ENCODE results near the gene TFEB.
"Not testable (repeated sequence)": the region's sequence is repeated elsewhere in the genome, so short reads cannot be mapped to it uniquely, and the experiment has no call there.

Gene TFEB

DNA sequence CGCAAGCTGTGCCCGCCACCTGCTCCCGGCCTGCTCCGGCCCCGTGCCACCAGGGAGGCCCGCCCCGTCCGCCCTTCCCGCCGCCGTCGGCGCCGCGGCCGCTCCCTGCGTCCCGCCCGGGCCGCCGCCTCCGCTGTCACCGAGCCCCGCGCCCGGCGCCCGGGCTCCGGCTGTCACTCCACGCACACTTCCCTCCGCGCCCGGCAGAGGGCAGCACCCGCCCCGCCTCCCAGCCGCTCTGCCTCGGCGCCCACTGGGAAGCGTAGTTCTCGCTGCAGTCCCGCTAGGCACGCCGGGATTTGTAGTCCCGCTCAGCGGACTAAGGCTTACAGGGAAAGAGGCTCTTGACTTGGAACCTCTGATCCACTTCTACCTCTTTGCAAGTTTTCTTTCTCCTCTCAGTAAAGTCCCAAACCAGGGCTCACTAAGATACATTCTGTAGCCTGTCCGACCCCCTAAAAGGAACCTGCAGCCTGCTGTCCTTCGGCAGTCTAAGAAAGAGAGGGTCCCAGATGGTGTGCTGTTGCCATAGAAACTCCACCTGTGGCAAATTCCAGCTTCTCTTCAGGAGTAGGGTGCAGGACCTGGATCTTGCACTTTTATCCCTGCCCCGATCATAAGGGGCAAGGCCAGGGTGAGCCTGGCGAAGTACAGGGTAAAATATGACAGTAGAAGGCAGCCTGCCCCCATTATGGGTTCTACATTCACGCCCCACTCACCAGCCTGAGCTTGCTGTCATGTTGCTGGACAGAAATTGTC lies at the start of gene TFEB:
TSS of gene TFEB (minus strand) at position 182 of the 759 bp plus-strand sequence. CDS start 44,395 bp downstream, outside the sequence.
- DNase-seq: peak; percentile 70

DNA sequence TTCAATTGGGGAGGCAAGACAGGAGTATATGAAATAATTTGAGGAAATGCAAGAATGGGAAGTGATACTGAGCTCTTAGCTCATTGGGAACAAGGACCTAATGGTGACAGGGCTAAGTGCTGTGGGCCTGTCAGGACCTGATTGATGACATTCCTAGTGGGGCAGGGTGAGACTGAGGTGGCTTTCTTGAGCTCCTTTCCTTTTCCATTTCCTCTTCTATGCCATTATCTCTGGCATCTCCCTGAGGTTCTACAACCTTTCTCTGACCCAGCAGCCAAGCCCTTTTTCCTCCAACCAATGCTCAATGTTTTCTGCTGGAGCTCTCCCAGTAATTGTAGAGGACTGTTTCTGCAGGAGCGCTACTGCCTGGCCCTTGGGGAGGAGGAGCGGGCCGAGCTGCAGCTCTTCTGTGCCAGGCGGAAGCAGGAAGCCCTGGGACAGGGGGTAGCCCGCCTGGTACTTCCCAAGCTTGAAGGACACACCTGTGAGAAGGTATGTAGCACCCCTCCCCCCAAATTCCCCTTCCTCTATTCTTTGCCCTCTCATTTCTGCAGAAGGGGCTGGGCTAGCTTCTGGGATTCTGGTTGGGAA lies 49.3 kb upstream of the TFEB start:
- no peak for DNase-seq

DNA sequence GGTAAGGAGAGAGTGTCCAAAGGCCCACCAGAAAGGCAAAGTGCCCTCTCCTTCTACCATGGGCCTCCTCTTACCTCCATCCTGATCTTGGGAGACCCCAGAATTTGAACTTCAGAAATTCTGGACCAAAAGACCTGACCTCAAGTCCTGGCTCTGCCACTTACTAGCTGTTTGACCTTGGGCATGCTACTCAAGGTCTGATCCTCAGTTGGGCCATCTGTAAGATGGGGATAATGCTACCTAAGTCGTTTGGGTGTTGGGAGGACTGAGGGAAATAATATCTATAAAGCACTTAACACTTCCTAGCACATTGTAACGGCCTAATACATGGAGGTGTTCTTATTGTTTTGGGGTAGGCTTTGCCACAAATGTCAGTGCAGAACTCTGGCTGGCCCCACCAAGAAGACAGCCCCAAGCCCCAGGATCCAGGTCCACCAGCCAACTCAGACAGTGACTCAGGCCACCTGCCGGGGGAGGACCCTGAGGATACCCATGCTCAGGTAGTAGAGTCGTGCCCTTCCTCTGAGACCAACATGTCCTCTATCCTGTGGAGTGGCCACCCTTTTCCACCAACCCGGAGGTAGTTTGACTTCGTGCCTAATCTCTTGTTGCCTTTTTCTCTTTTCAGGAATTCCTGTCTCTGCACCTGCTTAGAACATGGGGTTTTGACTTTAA lies 47.8 kb upstream of the TFEB start:
- no peak for DNase-seq

DNA sequence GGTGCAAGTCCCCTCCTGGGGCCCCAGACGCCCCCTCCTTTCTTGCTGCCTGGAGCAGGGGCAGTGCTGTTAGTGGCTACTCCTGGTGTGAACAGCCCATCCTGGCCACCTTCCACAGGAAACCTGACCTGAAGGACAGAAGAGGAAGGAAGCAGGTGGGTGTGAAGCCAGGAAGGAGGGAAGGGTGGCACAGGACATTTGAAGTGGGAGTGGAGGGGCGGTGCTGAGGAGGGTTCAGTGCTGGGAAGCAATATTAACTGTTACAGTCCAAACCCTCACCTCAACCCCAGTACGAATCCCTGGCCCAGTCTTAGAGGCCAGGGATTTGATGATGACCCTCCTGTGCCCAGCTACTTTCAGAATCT lies 45.9 kb upstream of the TFEB start:
- DNase-seq: no peak

DNA sequence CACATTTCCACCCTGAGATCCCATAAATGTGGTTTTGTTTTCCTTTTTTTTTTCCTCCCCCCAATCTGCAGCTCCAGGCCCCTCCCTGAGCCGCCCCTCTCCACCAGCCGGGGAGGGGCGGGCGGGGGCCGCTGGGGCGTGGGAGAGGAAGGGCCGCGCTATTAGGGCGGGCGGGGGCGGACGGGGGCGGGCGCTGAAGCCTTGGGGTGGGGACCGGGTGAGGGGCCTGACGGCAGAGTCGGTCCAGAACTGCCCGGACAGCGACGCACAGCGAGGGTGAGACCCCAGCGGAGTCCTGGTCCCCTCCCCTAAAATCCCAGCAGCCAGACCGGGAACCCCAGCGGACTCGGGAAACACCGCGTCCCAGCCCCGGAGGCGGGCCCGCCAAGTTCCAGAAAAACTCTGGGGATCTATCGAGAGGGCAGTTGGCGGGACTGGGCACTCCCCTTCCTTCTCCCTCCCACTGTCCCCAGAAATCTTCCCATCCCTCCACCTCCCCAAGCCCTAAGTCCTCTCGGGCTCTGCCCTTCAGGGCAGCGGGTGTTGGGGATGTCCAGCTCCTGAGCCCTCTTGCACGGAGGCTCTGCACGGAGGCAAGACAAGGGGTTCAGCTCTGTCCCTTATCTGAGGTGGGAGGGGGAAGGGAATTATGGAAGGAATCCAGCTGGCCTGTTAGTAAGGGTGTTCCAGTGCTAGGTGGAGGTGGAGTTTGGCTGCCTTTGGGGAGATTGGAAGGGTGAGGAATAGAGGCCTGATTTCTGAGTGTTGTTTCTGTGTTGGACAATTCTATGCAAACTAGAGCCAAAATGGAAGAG lies 45.4 kb upstream of the TFEB start, which contains the start of gene PRICKLE4:
TSS of gene PRICKLE4 (plus strand) at position 232 of the 815 bp plus-strand sequence. CDS start 2,692 bp downstream, outside the sequence.
- no peak for DNase-seq

DNA sequence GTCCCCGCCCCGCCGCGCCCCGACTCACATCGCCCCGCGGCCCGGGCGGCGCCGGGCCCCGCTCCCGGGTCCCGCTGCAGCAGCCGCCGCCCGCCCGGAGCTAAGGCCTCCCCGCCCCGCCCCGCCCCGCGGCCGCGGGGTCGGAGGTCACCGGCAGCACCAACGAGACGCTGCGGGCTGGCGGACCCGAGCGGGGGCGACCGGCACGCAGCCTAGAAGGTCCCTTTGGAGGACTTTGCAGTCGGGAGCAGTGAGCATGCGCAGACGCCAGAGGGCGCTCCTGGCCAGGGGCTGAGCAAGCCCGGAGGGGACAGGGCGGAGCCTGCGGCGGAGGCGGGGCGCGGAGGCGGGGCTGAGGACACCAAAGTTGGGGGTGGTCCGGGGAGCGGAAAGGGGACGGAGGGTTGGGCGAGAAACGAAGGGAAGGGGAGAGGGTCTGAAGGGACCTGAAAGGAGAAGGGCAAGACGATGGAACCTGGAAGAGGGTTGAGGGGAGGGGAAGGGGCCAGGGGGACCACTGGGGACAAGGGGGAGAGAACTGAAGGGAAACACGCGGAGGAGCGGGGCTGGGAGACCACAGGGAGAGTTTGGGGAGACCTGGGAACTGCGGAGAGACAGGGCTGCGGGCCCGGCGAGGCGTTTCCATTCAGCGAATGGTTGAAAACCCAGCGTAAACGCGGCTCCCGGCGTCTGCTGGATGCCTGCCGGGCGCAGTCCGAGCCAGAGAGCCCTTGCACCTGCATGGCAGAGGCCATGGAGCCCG lies 44.6 kb upstream of the TFEB start, which contains the start of gene FRS3:
TSS of gene FRS3 (minus strand) at position 113 of the 763 bp plus-strand sequence. CDS start 2,913 bp downstream, outside the sequence.
- peak; percentile 77 for DNase-seq

DNA sequence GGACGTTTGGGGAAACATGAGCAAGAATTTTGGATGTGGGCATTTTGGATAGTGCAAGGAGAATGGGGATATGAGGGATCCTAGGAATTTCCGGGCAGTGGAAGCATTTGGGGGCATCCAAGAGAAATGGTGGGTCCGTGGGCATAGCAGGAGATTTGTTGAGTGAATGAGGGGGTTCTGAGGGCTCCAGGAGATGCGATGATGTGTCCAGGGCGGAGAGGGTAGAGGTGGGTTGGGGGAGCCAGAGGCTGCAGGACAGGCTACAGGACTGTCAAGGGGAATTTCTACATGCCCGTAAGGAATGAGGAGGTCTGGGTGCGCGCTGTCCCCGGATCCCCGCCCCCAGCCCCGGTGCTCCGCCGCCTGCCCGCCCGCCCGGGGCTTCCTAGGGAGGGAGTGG lies 43.9 kb upstream of the TFEB start:
- DNase-seq: no peak

DNA sequence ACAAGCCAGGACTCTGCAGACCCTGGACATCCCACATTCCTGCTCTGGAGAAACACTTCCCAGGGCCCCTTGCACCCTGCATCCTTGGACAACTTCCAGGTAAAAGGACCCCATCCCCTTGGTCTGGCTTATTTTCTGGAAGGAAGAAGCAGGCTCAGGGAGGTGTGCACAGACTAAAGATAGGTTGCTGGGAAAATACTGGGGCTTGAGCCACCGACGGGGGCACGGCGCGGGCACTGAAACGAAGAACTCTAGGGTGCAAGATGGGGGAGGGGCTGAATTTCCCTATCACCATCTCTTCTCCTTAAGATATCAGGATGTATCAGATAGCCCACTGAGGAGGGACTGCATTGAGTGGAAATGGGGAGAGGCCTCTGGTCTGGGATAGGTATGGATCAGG lies 43.5 kb upstream of the TFEB start:
- DNase-seq: no peak

DNA sequence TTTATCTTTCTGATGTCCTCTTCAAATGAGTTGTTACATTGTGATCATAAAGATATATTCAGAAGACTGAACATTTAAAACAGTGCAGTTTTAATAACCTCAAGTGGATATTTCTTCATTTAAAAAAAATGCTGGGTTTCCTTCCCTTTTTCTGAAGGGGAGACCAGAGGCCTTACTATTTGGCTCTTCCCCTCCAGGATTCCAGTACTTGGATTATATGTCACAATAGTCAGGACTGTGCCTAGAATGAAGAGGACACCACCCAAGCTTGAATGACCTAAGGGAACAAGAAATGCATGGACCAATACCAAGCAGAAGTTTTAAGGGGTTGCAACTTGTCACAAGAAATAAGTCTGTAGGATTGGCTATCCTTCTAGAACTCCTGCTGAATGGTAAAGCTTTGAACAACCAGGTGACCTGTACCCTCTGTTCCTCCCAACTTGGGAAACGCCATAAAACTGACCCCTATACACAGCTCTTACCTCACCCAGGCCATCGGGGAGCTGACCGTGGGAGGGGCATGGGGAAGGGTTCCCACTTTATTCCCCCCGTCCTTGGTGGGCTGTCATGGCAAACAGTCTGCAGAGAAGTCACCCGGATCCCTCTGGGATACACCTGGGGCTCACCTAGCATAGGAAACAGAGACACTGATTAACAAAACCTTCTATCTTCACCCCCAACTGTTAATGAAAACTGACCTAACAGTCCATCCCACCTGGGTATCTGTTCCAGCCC lies 42.3 kb upstream of the TFEB start:
- no peak for DNase-seq

DNA sequence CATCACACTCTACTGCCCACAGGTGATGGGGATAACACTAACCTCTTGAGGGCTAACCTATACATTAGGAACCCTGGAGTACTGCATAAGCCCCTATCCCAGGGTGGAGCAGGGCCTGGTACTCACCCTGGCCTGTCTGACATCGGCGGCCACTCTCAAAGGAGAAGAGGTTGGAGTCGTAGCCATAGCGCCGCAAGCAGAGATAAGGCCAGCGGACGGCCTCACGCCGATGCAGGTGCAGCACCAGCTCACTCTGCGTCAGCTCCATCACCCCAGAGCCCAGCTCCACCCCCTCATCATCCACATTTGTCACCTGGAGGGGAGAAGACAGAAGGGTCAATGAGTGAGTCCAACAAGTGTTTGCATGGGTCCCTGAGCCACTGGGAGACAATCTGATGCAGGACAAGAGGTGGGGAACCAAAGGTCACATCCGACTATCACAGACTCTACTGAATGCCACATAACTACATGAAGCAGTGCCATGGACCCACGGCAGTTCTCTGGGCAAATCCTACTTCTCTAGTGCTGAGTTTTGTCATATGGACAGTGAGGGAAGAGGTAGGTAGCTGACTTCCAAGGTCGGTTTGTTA lies 40.0 kb upstream of the TFEB start:
- DNase-seq: no peak

DNA sequence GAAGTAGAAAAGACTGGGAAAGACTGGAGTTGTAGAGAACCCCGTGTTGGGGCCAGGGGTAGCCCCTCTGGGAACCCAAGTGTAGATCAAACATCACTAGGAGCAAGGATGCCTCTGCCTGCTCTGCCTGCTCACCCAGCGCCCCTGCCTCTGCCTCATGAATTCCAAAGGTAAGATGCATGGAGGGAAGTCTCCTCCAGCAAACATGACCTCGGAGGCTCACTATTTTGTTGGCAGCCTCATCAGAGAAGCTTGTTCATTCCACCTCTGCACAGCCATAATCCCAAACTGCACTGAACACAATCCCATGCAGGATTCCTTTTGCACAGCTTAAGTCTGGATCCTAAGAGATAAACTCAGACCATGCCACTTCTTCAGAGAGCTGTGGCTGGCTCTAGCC lies 39.4 kb upstream of the TFEB start:
- DNase-seq: no peak

DNA sequence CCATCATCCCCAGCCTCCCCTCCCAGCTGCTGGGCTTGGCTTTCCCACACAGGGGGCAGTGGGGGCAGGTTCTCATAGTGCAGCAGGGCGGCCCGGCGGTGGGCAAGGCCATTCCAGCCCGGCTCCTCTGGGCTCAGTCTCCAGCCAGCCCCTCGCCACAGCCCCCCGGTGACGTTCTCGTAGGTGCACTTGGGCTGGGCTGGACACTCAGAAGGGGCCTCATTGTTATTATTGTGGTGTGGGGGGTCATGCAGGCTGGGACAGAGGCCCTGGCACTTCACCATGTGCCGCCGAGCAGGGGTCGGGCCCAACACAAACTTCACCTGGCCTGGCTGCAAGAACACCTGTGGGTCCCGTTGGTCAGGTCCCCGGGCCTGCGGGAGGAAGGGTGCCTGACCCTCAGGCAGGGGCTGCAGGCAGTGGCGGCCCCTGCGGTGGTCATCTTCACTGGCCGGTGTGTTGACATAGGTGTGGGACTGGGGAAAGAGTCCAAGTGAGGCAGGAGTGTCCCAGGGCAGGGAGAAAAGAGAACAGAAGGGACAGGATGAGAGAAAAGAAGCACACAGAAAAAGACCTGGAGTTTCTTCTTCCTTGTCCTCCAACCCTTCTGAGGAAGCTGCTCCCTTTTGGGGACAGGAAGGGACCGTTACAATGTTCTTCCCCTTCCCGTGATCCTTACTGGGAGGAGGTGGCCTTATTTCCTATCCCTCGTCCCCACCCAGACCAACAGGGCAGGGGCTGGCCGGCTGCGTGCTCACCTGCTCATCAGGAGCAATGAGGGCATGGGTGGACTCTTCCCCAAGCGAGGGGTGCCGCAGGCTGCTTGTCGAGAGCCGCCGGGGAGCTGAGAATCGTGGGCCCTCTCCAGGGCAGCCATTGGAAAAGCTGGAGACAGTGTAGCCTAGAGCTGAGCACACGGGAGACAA lies 35.9 kb upstream of the TFEB start:
- no peak for DNase-seq

DNA sequence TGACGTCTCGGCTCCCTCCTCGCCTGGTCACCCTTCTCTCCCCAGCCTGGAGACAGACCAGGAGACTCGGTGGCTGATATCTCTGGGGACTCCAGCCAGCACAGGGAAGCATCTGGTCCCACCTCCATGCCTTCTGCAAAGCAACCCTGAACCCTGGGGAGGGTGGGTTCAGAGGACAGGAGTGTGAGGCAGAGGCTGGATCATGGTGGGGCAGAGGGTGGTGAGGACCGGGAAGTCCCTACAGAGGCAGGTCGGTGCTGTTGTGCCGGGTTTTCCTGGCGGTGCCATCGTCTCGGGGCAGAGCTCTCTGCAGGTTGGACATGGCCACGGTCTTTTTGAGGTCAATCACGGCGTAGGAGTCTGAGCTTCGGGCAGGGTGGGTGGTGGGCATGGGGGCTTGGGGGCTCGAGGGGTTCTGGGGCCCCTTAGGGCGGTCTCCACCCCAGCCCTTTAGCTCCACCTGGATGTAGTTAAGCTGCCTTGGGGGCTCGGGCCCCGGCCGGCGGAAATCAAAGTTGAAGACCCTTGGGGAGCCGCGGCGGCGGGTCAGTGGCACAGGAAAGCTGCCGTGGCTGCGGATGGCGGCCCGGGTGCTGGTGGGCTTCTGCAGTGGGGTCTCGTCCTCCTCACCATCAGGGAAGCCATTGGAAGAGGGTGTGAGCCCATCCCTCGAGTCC lies 35.1 kb upstream of the TFEB start:
- DNase-seq: no peak

DNA sequence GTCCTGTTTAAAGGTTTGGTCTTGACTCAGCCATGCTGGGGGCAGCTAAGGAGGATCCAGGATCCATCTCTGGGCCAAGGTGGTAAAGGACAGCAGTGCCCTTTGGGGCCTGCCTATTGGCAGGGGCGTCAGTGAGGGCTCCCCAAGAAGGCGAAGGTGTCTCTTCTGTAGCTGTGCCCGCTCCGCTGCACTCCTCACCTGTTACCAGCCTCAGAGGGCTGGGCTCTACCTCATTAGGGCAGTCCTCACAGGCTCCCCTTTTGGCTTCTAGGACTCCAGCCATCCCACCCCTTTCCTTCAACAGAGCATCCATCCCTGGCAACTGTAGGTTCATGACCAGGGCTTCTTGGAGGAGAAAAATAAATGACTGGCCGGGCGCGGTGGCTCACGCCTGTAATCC lies 34.0 kb upstream of the TFEB start:
- no peak for DNase-seq

DNA sequence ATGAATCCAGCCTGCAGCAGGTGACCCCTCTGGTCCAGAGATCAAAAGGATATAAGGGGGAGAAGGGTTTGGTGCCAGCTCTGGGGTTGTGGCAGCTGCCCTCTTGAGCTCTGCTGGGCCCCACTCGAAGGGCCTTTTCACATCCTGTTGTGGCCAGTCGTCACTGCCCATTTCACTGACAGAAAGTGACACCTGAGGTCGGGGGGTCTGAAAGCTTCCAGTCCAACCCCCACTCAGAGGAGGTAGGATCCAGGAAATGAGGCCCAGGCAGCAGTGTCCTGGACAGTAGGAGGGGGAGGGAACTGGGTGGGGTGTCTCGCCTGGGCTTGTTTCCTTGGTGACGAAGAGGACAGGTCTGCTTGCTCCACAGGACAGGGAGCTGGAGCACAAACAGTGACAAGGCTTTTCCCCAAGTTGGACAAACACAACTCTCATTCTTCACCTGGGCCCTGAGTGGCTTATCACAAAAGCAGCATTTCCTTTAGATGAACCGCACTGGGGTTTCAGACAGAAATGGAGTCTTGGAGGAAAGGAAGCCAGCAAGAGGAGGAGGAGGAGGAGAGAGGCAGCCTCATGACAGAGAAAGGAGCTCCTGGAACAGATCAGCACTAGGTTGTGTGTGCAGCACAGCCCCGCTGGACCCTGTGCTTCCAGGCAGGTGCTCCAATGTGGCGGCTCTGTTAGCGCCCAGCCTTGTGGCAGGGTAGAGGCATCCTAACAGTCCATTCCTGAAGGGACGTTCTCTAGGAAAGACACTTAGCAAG lies 33.3 kb upstream of the TFEB start:
- DNase-seq: no peak

DNA sequence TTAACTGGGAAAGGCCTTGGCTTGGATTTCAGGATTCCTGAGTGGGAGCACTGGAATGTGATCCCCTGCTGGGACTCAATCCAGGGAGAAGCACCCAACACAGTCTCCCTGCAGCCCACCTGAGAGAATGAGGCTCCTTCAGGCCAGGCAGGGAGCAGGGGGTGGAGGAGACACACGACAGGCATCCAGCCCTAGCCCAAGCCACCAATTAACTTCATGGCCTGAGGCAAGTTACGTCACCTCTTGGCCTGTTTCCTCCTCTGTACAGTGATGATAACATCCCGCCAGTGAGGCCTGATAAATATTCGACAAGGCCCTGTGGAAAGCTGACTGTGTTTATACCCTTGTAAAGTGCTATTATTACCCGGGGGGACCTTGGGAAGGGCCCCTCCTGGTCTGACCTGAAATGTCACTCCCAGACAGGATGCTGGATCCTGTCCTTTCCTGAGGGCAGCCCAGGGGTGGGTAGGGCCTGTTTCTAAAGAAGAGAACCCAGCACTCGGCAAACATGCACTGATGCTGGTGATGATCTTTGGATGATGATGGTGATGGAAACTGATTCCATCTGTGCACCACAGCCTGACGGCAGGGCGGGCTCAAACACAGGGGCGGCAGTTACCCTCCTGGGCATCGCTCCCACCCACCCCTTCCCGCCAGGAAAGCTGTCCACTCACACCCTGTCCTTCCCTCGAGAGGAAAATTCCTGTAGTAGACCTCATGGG lies 31.9 kb upstream of the TFEB start:
- no peak for DNase-seq

DNA sequence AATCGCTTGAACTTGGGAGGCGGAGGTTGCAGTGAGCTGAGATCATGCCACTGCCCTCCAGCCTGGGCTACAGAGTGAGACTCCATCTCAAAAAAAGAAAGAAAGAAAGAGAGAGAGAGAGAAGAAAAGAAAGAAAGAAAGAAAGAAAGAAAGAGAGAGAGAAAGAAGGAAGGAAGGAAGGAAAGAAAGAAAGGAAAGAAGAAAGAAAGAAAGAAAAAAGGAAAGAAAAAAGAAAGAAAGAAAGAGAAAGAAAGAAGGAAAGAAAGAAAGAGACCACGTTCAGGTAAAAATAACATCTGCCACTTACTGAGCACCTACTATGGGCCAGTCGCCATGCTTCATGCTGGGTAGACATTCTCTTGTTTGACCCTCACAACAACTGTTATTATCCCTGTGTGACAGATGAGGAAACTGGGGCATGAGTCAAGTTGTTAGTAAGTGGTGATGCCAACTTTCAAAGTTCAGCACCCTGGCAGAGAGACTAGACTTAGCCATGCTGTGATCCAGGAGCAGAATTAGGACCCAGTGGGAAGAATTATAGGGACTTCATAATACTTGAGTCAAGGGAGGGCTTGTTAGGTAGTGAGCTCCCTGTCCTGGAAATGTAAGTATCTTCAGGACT lies 30.7 kb upstream of the TFEB start:
- DNase-seq: not testable (repeated sequence)
